ENCODE measurements around the gene BCLAF1. TPM values are rescaled to one million over a fixed set of nuclear protein-coding genes. Genes with fewer than 3 reads are reported as not detected.

BCLAF1 gene
- total RNA-seq, 1 donor from 2014 or later: 154 TPM

DNA sequence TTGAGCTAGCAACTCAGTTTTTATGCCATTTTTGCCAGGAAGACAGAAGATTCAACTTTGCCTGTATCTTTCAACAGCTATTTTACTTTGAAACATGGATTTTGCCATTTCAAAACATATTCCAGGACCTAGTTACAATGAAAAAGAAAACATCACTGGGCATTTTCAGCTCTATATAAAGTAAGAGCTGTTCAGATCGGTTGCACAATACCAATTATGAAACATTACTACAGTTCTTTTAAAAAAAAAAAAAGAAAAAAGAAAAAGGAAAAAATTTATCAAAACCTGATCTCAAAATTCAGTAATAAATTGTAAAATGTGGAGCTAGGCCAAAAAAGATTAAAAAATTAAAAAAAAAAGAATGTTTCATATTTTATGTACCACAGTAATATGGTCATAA, 15.6 kb downstream of the BCLAF1 start:
- DNase-seq (ENCODE audit: low spot score): no peak
- H3K27ac Mint-ChIP-seq (ENCODE audit: unreplicated experiment): no peak overlapping the region
- H3K9me3 Mint-ChIP-seq (ENCODE audit: unreplicated experiment): no peaks in the 10 kb centered on the region
- H3K36me3 Mint-ChIP-seq (ENCODE audit: low read depth, unreplicated experiment): peaks cover 27% of the 10 kb centered on the region
- peaks cover 2% of the 10 kb centered on the region for H3K27me3 Mint-ChIP-seq (ENCODE audit: unreplicated experiment)
- H3K4me1 Mint-ChIP-seq (ENCODE audit: unreplicated experiment): peaks cover 2% of the 10 kb centered on the region
- TF ChIP-seq, protein P1, sequence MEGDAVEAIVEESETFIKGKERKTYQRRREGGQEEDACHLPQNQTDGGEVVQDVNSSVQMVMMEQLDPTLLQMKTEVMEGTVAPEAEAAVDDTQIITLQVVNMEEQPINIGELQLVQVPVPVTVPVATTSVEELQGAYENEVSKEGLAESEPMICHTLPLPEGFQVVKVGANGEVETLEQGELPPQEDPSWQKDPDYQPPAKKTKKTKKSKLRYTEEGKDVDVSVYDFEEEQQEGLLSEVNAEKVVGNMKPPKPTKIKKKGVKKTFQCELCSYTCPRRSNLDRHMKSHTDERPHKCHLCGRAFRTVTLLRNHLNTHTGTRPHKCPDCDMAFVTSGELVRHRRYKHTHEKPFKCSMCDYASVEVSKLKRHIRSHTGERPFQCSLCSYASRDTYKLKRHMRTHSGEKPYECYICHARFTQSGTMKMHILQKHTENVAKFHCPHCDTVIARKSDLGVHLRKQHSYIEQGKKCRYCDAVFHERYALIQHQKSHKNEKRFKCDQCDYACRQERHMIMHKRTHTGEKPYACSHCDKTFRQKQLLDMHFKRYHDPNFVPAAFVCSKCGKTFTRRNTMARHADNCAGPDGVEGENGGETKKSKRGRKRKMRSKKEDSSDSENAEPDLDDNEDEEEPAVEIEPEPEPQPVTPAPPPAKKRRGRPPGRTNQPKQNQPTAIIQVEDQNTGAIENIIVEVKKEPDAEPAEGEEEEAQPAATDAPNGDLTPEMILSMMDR (IDR thresholded peaks at IDR 0.05; ENCODE audit: unreplicated experiment): no peak
- H3K4me3 Mint-ChIP-seq (ENCODE audit: unreplicated experiment): no peak overlapping the region

DNA sequence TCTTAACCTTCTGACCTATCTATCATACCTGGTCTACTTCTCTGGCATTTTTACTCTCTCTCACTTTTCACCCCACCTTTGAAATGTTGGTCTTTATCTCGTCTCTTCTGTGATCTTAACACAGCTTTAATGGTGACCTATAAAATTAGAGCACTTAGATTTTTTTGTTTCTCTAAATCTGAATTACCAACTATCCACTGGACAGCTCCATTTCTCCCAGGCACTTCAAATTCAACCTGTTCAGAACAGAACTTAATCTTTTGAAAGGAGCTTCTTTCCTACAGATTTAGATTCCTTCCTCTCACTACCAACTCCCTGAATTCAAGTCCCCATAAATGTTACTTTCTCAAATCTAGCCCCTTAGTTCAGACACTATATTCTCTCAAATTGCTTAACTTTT, 24.5 kb downstream of the BCLAF1 start:
- no peaks in the 10 kb centered on the region for H3K9me3 Mint-ChIP-seq (ENCODE audit: unreplicated experiment)
- no peaks in the 10 kb centered on the region for H3K4me1 Mint-ChIP-seq (ENCODE audit: unreplicated experiment)
- DNase-seq (ENCODE audit: low spot score): no peak
- TF ChIP-seq, protein P1 (IDR thresholded peaks at IDR 0.05; ENCODE audit: unreplicated experiment): no peak
- peaks cover 22% of the 10 kb centered on the region for H3K36me3 Mint-ChIP-seq (ENCODE audit: low read depth, unreplicated experiment)
- H3K4me3 Mint-ChIP-seq (ENCODE audit: unreplicated experiment): no peak overlapping the region
- no peaks in the 10 kb centered on the region for H3K27me3 Mint-ChIP-seq (ENCODE audit: unreplicated experiment)
- H3K27ac Mint-ChIP-seq (ENCODE audit: unreplicated experiment): no peak overlapping the region

DNA sequence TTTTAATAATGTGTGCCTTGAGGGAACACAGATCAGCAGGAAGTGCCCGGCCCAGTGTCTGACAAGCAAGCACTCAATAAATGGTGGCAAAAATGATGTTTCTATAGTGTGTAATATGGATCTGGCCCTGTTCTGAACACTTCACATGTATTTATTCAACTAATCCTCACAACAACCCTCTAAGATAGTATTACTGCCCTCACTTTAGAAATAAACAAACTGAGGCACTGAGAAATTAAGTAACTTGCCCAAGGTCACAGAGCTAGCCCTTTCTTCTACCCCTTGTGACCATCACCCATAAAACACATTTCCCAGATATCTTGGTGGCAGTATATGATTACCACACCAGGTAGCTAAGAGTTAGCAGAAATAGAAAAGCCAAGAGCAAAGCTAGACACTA, 26.7 kb downstream of the BCLAF1 start:
- Mint-ChIP-seq H3K27me3 (ENCODE audit: unreplicated experiment) (no peaks in the 10 kb centered on the region), H3K9me3 (ENCODE audit: unreplicated experiment) (no peaks in the 10 kb centered on the region), H3K4me3 (ENCODE audit: unreplicated experiment) (no peak overlapping the region), H3K27ac (ENCODE audit: unreplicated experiment) (no peak overlapping the region), H3K36me3 (ENCODE audit: low read depth, unreplicated experiment) (peaks cover 19% of the 10 kb centered on the region), H3K4me1 (ENCODE audit: unreplicated experiment) (no peaks in the 10 kb centered on the region)
- no peak for DNase-seq (ENCODE audit: low spot score)
- TF ChIP-seq, protein P1 (IDR thresholded peaks at IDR 0.05; ENCODE audit: unreplicated experiment): no peak

DNA sequence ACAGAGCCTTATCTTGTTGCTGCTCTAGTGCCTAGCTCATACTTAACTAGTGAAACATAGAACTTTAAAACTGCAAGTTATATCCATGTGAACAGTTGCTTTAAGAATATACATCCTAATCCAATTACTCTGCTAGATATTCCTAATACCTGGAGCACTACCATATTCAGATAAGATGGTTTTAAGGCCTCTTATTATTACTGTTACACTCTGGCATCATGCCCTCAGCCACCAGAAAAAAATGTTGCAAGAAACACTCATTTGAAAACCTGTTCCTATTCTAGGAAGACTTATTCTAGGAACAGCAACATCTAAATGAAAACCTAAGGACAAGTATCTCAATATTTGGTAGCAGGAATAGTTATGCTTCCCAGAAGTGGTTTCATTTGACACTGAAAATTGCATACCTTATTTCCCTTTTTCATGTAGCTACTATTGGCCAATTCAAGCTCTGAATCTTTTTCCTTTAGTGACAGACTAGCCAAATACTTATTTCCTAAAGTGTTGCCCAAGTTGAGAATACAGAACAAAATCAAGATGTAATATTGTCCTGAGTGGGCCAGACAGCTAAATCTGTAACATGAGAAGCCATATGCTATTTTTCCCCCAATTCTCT, 34.7 kb downstream of the BCLAF1 start:
- Mint-ChIP-seq H3K27me3 (ENCODE audit: unreplicated experiment) (peaks cover 2% of the 10 kb centered on the region), H3K36me3 (ENCODE audit: low read depth, unreplicated experiment) (no peaks in the 10 kb centered on the region), H3K27ac (ENCODE audit: unreplicated experiment) (no peak overlapping the region), H3K9me3 (ENCODE audit: unreplicated experiment) (no peaks in the 10 kb centered on the region), H3K4me3 (ENCODE audit: unreplicated experiment) (no peak overlapping the region), H3K4me1 (ENCODE audit: unreplicated experiment) (peaks cover 8% of the 10 kb centered on the region)
- TF ChIP-seq, protein P1 (IDR thresholded peaks at IDR 0.05; ENCODE audit: unreplicated experiment): no peak
- DNase-seq (ENCODE audit: low spot score): no peak

DNA sequence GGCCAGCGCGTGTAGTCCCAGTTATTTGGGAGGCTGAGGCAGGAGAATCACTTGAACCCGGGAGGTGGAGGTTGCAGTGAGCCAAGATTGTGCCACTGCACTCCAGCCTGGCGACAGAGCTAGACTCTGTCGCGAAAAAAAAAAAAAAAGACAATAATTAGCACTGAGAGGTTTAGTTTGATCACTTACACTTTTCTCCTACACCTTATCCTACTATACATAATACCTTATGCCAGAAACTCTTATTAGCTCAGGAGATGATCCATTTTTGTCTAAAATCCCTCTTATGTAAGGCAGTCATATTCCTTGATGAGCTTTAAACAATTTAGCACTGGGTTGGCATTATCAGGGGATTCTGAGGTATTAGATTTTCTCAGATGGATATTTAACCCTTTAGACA, 35.9 kb downstream of the BCLAF1 start:
- Mint-ChIP-seq H3K27ac (ENCODE audit: unreplicated experiment) (no peak overlapping the region), H3K4me3 (ENCODE audit: unreplicated experiment) (no peak overlapping the region), H3K36me3 (ENCODE audit: low read depth, unreplicated experiment) (no peaks in the 10 kb centered on the region), H3K4me1 (ENCODE audit: unreplicated experiment) (peaks cover 20% of the 10 kb centered on the region), H3K9me3 (ENCODE audit: unreplicated experiment) (no peaks in the 10 kb centered on the region), H3K27me3 (ENCODE audit: unreplicated experiment) (peaks cover 2% of the 10 kb centered on the region)
- TF ChIP-seq, protein P1 (IDR thresholded peaks at IDR 0.05; ENCODE audit: unreplicated experiment): no peak
- no peak for DNase-seq (ENCODE audit: low spot score)

Measured in endothelial cell (in vitro differentiated cells).